Right hindlimb (tissue), 1 donor: ENCODE data around the gene KCND2.
"Not testable (repeated sequence)": the region's sequence is repeated elsewhere in the genome, so short reads cannot be mapped to it uniquely, and the experiment has no call there.

Experiments
- DNase-seq: peaks from one replicate; pipeline ENCODE4 v3.0.0-alpha.2; 2018

The KCND2 gene

GRCh38 chr7:120760851-120761250 is 487.9 kb downstream of the KCND2 start:
- no peak for DNase-seq

DNA sequence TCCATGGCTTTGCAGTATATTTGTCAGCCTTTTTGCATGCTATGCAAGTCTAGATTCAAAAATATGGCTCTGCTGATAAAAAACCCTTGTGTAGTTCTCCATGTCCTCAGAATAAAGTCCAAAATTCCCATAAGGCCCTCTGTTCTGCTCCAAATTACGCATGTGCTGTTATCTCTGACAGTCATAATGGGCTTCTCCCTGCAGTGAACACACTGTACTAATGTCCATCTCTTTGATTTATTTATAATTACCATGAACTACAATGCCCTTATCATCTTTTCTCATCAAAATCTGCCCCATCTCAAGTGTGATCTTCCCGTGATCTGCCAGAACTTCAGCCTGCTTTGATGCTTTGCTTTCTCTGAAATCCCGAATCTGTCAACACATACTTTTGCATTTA is 497.2 kb downstream of the KCND2 start:
- no peak for DNase-seq

DNA sequence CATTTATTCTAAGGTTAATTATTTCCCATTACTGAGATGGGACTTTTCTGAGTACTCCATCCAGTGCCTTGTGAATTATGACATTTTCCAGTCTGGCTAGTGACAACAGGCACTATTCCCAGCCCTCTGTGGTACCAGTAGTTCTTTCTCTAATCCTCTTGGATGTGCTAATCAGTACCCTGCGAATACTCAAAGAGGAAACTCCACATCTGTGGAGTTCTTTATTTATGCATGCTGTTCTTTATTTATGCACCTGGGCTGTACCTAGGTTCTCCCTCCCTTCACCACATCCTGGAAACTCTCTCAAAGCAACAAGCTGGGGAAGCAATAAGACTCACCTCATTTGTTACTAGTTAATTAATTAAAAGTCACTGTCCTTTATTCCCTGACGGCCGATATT is 501.5 kb downstream of the KCND2 start:
- no peak for DNase-seq

DNA sequence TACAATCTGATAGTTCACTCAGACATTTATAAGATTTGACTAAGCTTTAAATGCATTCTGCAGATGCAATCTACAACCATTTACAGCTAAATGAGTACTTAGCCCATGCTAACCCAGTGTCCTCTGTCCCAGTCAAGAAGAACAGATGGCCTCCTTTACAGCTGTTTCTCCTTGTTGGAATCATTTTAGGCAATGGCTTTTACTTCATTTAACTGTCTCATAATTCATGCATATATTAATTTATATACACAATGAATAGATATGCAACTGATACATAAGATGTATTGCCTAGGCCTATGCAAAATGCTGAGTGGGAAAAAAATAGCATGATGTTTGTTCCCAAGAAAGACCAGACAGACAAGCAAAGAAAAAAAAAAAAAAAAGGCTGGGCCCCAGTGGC is 502.8 kb downstream of the KCND2 start:
- DNase-seq, result no peak

- not testable (repeated sequence) for DNase-seq
Observed at GRCh38 chr7:120779078-120779477, 506.1 kb downstream of the KCND2 start.

GRCh38 chr7:120780451-120780850 is 507.5 kb downstream of the KCND2 start:
- not testable (repeated sequence) for DNase-seq

DNA sequence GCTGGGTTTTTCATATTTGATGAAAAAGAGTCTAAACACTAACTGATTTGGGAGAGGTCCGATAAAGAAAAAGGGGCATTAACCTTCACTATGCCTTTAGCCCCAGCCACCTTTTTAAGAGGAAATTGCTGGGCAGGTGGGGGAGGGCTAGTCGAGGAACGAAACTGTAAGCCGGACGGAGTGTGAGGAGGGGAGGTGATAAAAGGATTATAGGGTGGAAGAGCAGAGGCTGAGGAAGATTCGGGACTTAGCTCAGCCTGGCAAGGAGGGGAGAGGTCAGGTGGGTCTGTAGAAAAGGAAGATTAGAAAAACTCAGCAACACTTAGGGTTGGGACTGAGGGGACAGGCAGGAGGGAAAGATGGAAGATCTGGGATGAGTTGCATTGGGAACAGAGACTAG is 508.0 kb downstream of the KCND2 start:
- DNase-seq, result no peak

GRCh38 chr7:120781924-120782323 is 508.9 kb downstream of the KCND2 start:
- not testable (repeated sequence) for DNase-seq

- no peak for DNase-seq
Observed at GRCh38 chr7:120783273-120783672, 510.3 kb downstream of the KCND2 start.

GRCh38 chr7:120783721-120784120 is 510.7 kb downstream of the KCND2 start:
- DNase-seq, result no peak

GRCh38 chr7:120785095-120785494 is 512.1 kb downstream of the KCND2 start:
- DNase-seq, result no peak

- peak; percentile 75 for DNase-seq
Observed at GRCh38 chr7:120792091-120792860, 519.3 kb downstream of the KCND2 start.

- DNase-seq, result no peak
Observed at GRCh38 chr7:120792861-120793130, 519.8 kb downstream of the KCND2 start.

DNA sequence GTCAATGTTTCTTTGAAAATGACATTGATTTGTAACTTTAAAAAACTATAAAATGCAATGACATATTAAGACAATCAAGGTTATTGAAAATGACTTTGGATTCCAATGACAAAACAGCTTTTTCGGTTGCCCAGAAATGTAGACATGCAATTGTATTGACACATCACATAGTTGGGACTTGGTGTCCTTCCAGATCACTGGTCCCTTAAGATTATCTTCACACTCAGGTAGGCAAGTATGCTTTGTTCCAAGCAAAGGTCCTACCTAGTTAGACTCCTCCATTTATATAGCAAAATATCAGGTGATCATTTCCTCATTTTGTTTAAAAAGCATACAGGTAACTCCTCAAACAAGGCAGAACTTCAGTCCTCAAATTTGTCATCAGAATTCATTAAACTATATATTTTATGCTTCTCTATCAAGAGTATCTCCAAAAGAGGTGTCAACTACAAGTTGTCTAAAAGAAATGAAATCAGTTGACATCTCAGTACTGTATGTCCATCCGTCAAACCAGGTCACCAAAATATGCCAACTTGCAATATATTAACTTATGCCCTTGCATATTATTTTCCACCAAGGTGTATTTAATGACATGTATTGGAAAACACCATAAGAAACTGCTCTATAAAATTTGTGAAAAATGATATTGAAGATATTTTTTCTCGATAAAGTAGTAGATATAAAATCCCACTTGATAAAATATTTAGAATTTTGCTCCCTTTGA is 520.4 kb downstream of the KCND2 start:
- no peak for DNase-seq

DNA sequence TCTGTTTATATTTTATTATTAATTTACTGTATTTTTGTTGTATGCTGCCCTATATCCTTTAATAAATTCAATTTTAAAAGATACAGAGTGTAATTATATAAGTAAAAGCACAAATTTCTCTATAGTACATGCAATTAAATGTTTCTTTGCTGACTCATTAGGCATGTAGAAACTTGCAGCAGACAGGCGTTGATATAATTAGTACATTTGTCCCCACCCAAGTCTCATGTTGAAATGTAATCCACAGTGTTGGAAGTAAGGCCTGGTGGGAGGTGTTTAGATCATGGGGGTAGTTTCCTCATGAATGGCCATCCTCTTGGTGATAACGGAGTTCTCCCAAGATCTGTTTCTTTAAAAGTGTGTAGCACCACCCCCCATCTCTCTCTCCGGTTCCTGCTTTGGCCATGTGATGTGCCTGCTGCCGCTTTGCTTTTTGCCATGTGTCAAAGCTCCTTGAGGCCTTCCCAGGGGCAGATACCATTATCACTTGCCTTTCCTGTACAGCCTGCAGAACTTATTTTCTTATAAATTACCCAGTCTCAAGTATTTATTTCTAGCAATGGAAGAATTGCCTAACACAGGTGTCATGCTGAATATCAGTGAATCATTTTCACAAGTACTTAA is 521.2 kb downstream of the KCND2 start:
- DNase-seq, result no peak

GRCh38 chr7:120797026-120797645 is 524.2 kb downstream of the KCND2 start:
- no peak for DNase-seq

DNA sequence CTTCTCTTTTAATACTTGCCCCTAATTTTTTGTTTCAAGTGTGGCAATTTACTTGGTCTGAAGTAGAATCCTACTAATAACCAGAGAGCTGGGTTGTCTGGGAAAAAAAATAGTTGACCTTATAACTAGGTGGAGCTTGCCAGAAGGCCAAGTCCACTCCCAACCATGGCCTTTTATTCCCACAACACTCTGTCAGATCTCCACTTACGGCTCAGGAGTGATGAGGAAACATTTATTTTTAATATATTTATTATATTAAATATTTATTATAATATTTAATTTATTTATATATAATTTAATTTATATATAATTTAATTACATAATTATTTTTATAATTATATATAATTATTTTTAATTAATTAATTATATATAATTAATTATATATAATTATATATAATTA is 526.2 kb downstream of the KCND2 start:
- no peak for DNase-seq
